PC-3 (cell line): ENCODE results near the gene ATP5F1E. TPM values are rescaled to one million over a fixed set of nuclear protein-coding genes. Genes with fewer than 3 reads are reported as not detected.

Experiments
- ATAC-seq: fragments of 200-7000 bp; cut with Tn5 transposase; 2 replicates; pipeline ENCODE4 v1.9.1; 2020; ENCODE audit warnings: mild to moderate bottlenecking, moderate library complexity
- BruUV-seq: library from RNA; stranded (reverse); fragments of 400-500 nt; replicated peaks from 2 replicates; lab custom pipeline; 2021; lab: Mats Ljungman, UMichigan
- CTCF ChIA-PET: fragments of 300-600 bp; sonication (Branson Sonifier 250); formaldehyde crosslinking; loops from one replicate; lab custom pipeline; 2022; ENCODE audit warnings: antibody characterized with exemption; lab: Charles Lee
- POLR2A ChIA-PET: fragments of 300-600 bp; sonication (Branson Sonifier 250); formaldehyde crosslinking; loops from one replicate; lab custom pipeline; 2022; ENCODE audit warnings: antibody characterized with exemption; ENCODE audit not compliant: unreplicated experiment; lab: Charles Lee
- DNase-seq: peaks from one replicate; pipeline ENCODE4 v3.0.0-alpha.2; 2015
- H2AFZ ChIP-seq: fragments of 300-600 bp; sonication (generic); 2 replicates; pipeline ENCODE4 v1.6.0; 2016; ENCODE audit warnings: antibody characterized with exemption, low read length
- H3F3A ChIP-seq: fragments of 300-600 bp; sonication (generic); one replicate; pipeline ENCODE4 v1.6.0; 2017; ENCODE audit warnings: antibody characterized with exemption, low read length, control low read depth, mild to moderate bottlenecking; ENCODE audit not compliant: unreplicated experiment
- H3K27ac ChIP-seq: fragments of 300-600 bp; sonication (generic); 2 replicates; pipeline ENCODE4 v1.5.1; 2016; ENCODE audit warnings: mild to moderate bottlenecking, low read length
- H3K27me3 ChIP-seq: fragments of 300-600 bp; sonication (generic); 2 replicates; pipeline ENCODE4 v1.6.1; 2016; ENCODE audit warnings: low read length, mixed read lengths
- H3K36me3 ChIP-seq: fragments of 300-600 bp; sonication (generic); 2 replicates; pipeline ENCODE4 v1.6.1; 2016; ENCODE audit warnings: low read depth, mixed run types, low read length, mixed read lengths
- H3K4me1 ChIP-seq: fragments of 300-600 bp; sonication (generic); 2 replicates; pipeline ENCODE4 v1.5.1; 2016; ENCODE audit warnings: low read length; ENCODE audit not compliant: insufficient read depth
- H3K4me2 ChIP-seq: fragments of 300-600 bp; sonication (generic); 2 replicates; pipeline ENCODE4 v1.6.0; 2016; ENCODE audit warnings: low read length
- H3K4me3 ChIP-seq: fragments of 300-600 bp; sonication (generic); 2 replicates; pipeline ENCODE4 v1.5.1; 2016; ENCODE audit warnings: mild to moderate bottlenecking, low read length, mixed read lengths
- H3K79me2 ChIP-seq: fragments of 300-600 bp; sonication (generic); 2 replicates; pipeline ENCODE4 v1.6.1; 2017; ENCODE audit warnings: low read length, mixed read lengths
- H3K9ac ChIP-seq: fragments of 300-600 bp; sonication (generic); 2 replicates; pipeline ENCODE4 v1.6.0; 2016; ENCODE audit warnings: mild to moderate bottlenecking, low read length
- H3K9me2 ChIP-seq: fragments of 300-600 bp; sonication (generic); replicated peaks from 2 replicates; pipeline ENCODE4 v1.6.1; 2016; ENCODE audit warnings: mixed run types, low read length, mixed read lengths
- H3K9me3 ChIP-seq: fragments of 300-600 bp; sonication (generic); 2 replicates; pipeline ENCODE4 v1.6.1; 2016; ENCODE audit warnings: low read length, mixed read lengths
- H4K20me1 ChIP-seq: fragments of 300-600 bp; sonication (generic); 2 replicates; pipeline ENCODE4 v1.6.1; 2016; ENCODE audit warnings: low read length, mixed read lengths
- CTCF ChIP-seq: fragments of 300-600 bp; sonication (generic); conservative IDR thresholded peaks from 2 replicates; pipeline ENCODE4 v1.5.1; 2017; ENCODE audit warnings: antibody characterized with exemption, low read depth, mild to moderate bottlenecking, low read length
- EZH2 ChIP-seq: fragments of 300-600 bp; sonication (generic); IDR thresholded peaks from one replicate; pipeline ENCODE4 v1.6.1; 2017; ENCODE audit warnings: antibody characterized with exemption, mild to moderate bottlenecking, low read length; ENCODE audit not compliant: unreplicated experiment
- EZH2phosphoT487 ChIP-seq: fragments of 300-600 bp; sonication (generic); IDR thresholded peaks from 2 replicates; pipeline ENCODE4 v1.6.1; 2018; ENCODE audit warnings: mild to moderate bottlenecking, antibody characterized with exemption, low read length, borderline replicate concordance
- intact Hi-C: fragments of 100-400 bp; cut with micrococcal nuclease; formaldehyde crosslinking; loops from 2 replicates; pipeline ENCODE4 v1.9.0; 2023
- total RNA-seq: library from RNA; depleted of rRNA; stranded (reverse); fragments of >200 nt; gene quantifications from 2 replicates; pipeline ENCODE4 v1.2.3, GENCODE V29; 2014

ATP5F1E gene
- total RNA-seq, 1 experiment from 2014 or later: 58.5 TPM

- no TSS peak for BruUV-seq
- Histone ChIP-seq H3K9me3 (no peaks in the 10 kb centered on the region), H4K20me1 (no peaks in the 10 kb centered on the region), H3K36me3 (peaks cover 9% of the 10 kb centered on the region; the same call in 1 of the 2 replicates), H3K9ac (no peak overlapping the region), H3K4me1 (peaks cover 17% of the 10 kb centered on the region), H3F3A (no peaks in the 10 kb centered on the region), H3K27ac (no peak overlapping the region), H3K9me2 (no peaks in the 10 kb centered on the region), H3K4me3 (no peak overlapping the region), H2AFZ (no peak overlapping the region), H3K4me2 (no peak overlapping the region), H3K79me2 (peaks cover 27% of the 10 kb centered on the region), H3K27me3 (no peaks in the 10 kb centered on the region)
- ChIA-PET CTCF (no interaction called here), POLR2A (no interaction called here)
- intact Hi-C loops: no loop called here
- no peak for DNase-seq
- TF ChIP-seq EZH2 (no peak), EZH2phosphoT487 (no peak), CTCF (no peak)
- ATAC-seq: no peak
These were observed 30.5 kb downstream of the ATP5F1E start for GRCh38 chr20:59001449-59002171.

DNA sequence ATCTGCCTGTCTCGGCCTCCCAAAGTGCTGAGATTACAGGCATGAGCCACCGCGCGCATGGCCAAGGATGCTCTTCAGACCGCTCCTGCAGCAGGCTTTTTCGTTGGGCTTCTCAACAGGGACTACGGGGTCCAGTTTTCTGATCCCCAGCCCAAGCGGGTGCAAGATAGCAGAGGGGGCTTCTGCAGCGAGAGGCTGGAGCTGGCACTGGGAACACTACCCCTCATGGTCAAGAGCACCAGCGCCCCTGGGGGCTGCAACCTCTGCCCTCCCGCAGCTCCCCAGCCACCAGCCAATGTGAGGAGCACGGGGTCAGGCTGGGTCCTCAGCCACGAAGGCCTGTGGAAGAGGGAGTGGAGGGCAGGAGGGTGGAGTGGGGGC lies 31.1 kb downstream of the ATP5F1E start:
- Histone ChIP-seq H3K79me2 (peaks cover 22% of the 10 kb centered on the region), H4K20me1 (no peaks in the 10 kb centered on the region), H3K27me3 (no peaks in the 10 kb centered on the region), H3F3A (no peaks in the 10 kb centered on the region), H3K4me1 (peaks cover 13% of the 10 kb centered on the region), H3K9ac (no peak overlapping the region), H3K4me2 (no peak overlapping the region), H3K4me3 (no peak overlapping the region), H2AFZ (no peak overlapping the region), H3K36me3 (peaks cover 14% of the 10 kb centered on the region; the same call in 1 of the 2 replicates), H3K9me2 (no peaks in the 10 kb centered on the region), H3K27ac (no peak overlapping the region), H3K9me3 (no peaks in the 10 kb centered on the region)
- CTCF ChIA-PET: no interaction called here
- intact Hi-C loops: no loop called here
- POLR2A ChIA-PET: no interaction called here
- BruUV-seq: no TSS peak
- ATAC-seq (no peak), DNase-seq (no peak)
- no peak for TF ChIP-seq EZH2
- no peak for TF ChIP-seq CTCF
- no peak for TF ChIP-seq EZH2phosphoT487

- peaks cover 21% of the 10 kb centered on the region for H3K36me3 ChIP-seq
- CTCF ChIA-PET: no interaction called here
- H3K4me1 ChIP-seq: peaks cover 13% of the 10 kb centered on the region
These were observed 31.8 kb downstream of the ATP5F1E start for GRCh38 chr20:59000326-59000725.

More at GRCh38 chr20:59000326-59000725, 31.8 kb downstream of the ATP5F1E start:
- Histone ChIP-seq H3K27me3 (no peaks in the 10 kb centered on the region), H4K20me1 (no peaks in the 10 kb centered on the region), H2AFZ (no peak overlapping the region), H3K27ac (no peak overlapping the region), H3K4me2 (no peak overlapping the region), H3K9me3 (no peaks in the 10 kb centered on the region), H3K79me2 (peaks cover 15% of the 10 kb centered on the region), H3K4me3 (no peak overlapping the region), H3K9ac (no peak overlapping the region), H3K9me2 (no peaks in the 10 kb centered on the region), H3F3A (no peaks in the 10 kb centered on the region)
- POLR2A ChIA-PET: no interaction called here
- DNase-seq (no peak), ATAC-seq (no peak)
- intact Hi-C loops: no loop called here
- no peak for TF ChIP-seq EZH2phosphoT487
- TF ChIP-seq CTCF: no peak
- TF ChIP-seq EZH2: no peak
- BruUV-seq: no TSS peak
